Activated CD8-positive, alpha-beta memory T cell treated with anti-CD3 and anti-CD28 coated beads for 24 hours (primary cell): ENCODE data around the gene ANKMY2.
"Not testable (repeated sequence)": the region's sequence is repeated elsewhere in the genome, so short reads cannot be mapped to it uniquely, and the experiment has no call there.

ENCODE experiments used
- DNase-seq: peaks from one replicate; pipeline ENCODE4 v3.0.0-alpha.2; 2020

The ANKMY2 gene

DNA sequence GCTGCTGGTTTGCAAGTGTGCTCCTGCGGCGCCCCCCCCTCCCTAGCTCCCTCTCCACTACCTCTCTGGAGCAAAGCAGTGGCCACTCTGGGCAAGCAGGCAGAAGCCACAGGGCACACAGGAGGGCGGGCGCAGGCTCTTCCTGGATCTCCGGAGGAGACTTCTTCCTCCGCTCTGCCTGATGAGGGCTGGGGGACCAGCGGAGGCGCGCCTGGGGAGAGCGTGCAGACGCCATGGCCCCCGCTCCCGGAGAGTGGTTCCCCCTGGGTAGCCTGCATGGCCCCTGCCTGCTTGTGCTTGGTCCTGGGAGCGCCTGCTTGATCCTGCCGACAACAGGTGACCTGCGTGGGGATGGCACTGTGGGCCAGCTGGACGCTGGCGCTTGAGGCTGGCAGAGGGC lies 29.0 kb downstream of the ANKMY2 start:
- DNase-seq, result no peak

DNA sequence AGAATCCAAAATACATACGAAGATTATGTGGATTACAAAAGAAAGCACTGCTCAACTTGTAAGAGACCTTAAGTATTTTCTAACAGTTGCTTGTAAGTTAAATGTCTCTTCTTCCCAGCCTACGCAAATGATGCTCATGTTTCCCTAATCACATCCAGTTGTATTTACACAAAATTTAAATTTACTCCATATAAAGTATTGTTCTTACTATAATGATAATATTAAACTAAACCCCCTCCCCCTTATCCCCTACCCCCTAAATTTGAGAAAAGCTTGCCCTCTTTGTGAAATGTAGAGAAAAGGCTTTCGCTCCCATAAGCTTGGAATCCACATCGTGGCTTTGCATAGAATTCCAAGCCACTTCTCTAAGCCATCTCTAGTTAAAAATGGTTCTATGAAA lies 29.4 kb downstream of the ANKMY2 start:
- DNase-seq, result no peak

DNA sequence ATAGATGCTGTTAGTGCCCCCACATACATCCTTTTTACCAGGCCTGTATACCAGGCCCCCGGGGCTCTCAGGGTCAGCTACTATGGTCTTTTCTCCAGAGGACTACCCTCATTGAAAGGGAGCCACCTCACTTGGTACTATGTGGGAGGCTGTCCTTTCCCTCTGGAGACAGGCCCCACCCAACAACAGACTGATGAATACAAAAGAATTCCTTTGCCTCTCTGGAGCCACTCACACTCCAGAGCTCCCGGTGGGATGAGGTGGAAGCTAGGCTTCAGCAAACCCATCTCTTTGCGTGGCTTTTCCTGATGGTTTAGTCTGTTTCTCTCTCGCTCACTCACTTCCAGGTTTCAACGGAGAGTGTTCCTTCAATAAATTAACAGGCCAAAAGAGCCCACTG lies 30.3 kb downstream of the ANKMY2 start:
- no peak for DNase-seq

DNA sequence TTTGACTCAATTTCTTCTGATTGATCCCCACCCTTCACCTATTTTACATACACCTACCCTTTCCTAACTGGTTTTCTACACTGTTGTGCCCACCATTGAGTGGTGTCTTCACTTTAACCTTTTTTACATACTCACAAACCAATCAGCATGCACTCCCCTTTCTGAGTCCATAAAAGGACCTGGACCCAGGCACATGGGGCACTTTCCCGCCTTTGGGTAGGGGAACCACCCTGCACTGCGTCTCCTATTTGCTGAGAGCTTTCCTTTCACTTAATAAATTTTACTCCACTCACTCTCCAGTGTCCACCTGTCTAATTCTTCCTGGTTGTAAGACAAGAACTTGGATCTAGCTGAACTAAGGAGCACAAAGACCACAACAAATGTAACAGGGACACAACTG lies 33.8 kb downstream of the ANKMY2 start:
- DNase-seq, result no peak

DNA sequence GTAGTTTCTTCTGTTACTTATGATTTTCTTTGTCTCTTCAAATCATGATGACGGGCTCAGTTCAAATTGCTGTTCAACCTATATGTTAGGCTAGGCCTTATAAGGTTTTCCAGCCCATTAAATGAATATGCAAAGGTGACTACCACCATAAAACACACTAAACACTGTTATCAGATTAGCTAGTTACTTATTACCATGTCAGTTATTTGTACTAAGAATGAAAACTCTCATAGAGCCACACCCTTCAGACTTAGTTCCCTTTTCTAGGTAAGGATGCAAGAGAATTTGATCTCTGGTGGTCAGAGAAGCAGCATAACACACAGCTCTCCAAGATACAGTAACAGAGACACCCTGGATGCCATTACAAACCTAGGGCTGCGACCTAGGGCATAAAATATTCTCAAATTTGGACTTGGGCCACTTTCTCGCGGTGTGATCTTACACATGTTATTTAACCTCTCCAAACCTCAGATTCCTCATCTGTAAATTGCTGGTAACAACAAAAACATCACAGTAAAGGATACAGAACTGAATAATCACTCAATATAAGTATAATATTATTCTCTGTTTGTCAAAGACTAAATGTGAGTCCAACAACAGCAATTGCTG lies 35.6 kb downstream of the ANKMY2 start:
- no peak for DNase-seq

DNA sequence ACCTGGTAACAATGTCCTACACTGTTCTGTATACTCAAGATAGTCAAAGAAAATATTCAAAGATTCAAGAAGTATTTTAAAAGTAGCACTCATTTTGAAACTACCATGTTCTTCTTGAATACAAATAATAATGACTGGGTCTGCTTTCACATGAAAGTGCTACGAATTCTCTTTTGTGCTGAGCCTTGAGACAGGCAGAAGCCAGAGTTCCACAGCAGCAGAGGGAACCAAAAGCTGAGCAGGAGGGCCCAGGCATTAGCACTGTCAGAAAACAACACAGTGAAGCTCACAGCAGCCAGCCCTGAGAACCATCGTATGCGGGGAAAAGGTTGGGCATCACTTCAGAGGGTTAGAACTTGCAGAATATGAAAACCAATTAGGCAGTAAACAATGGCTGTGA lies 38.9 kb downstream of the ANKMY2 start:
- no peak for DNase-seq

DNA sequence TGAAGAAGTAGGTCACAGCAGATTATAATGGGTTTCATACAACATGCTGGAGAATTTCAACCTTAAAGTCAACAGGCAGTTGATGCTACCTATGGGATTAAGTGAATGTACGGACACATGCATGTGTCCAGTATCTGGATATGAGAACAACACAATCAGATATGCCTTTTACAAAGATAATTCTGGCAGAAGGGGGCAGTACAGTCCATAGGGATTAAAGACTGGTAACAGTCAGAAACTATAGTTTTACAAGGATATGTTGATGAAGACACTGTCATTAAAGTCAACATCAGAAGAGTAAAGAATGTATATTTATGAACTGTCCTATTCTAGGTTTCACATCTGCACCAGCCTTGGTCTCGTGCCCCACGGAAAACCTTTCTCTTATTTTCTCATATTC lies 41.5 kb downstream of the ANKMY2 start:
- no peak for DNase-seq

DNA sequence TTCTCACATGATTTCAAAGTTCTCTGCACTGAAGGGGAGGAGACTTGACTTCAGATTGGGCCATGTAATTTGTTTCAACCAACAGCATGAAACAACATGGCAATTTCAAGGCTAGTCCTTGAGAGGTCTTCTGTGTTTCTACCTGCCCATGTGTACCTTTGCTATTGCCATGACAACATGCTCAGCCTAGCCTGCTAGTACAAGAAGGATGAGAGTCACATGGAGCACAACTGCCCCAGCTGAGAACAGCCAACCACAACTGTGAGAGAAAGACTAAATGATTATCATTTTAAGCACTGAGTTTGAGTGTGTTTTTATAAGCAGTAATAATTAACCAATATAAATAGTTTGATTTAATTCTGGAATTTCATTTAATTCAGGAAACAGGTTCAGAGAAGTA lies 41.9 kb downstream of the ANKMY2 start:
- no peak for DNase-seq

DNA sequence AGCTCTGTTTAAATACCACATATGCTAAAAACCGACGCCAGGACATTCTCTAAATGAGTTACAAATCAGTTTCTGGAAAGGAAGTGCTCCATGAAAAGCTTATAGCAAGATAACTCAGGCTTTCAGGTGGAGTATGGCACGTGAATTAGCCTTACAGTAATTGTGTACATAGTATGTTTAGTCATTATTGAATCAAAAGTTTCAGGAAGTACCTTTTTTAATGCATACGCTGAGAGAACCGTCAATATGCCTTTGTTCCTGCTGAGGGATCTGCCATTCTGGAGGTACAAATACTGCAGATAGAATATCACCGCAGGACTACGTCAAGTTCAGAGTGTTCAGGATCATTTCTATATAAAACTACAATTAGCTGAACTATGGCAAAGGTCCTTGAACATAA lies 45.7 kb downstream of the ANKMY2 start:
- no peak for DNase-seq

DNA sequence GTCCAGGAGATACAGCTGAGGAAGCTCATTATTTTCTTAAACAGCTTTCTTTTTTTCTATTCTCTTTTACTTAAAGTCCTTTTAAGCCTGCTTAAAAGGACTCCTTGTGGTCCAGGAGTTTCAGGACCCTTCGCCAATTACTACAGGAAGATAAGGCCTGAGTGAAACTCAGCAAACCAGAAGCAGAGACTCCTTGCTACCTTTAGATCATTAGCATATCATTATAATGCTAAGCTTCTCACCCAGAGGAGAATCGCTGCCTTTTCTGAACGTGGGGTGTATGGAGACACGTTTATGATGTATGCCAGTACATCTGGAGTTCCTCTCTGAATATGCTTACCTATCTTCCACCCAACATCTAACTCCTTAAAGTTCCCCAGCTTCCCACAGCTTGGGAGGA lies 47.5 kb downstream of the ANKMY2 start:
- DNase-seq, result no peak

DNA sequence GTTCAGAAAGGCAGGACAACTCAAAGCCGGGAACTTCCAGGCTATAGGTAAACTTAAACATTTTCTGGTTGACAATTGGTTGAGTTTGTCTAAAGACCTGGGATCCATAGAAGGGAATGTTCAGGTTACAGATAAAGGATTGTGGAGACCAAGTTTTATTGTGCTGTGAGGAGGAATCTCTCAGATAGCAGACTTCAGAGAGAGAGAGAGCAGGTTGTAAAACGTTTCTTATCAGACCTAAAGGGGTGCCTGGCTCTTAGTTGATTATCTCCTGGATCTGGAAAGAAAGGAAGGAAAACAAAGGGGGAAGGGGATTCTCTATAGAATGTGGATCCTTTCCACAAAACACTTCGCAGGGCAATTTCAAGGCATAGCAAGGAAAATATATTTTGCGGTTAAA lies 50.0 kb downstream of the ANKMY2 start:
- DNase-seq, result not testable (repeated sequence)

DNA sequence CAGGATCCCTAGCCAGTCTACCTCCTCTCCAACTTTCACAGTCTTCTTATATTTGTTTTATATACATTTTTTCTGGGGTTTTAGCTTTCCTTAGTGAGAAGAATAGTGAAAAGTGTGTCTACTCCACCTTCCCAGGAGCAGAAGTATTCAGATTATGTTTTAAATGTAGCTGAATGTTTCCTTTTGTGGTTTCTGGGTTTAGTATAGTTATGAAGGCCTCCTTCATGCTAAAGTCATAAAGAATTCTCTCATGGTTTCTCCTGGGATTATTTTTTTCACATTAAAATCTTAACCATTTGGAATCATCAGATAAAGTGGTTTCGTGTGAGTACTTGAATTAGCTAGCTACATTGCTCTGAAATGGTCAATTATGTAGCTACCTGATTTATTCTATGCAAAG lies 50.9 kb downstream of the ANKMY2 start:
- no peak for DNase-seq

DNA sequence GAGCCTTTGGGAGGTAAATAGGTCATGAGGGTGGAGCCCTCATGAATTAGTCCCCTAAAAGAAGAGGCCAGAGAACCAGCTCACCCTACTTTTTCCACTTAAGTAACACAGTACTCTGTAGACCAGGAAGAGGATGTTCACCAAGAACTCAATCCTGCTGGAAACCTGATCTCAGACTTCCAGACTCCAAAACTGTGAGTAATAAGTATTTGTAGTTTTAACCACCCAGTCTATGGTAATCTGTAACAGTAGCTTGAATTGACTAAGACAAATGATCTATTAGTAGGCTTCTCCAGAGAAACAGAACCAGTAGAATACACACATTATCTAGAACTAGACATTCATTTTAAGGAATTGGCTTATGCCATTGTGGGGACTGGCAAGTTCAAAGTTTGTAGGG lies 51.5 kb downstream of the ANKMY2 start:
- DNase-seq, result no peak

DNA sequence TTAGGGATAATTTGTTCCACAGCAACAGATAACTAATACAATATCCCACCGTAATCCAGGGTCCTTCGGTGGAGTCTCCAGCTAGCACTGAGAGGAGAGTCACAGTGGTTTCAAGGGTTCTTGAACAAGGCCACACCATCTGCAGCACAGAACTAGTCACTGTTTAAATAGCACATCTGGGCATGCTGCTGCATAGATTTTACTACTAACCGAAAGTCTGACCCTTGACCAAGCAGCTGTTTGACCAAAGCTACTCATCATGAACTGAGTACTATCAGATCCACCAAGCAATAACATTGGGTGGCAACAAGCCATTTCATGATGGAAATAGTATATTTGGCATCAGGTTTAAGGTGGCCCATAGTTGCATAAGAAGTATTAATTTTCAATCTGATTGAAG lies 53.2 kb downstream of the ANKMY2 start:
- no peak for DNase-seq

DNA sequence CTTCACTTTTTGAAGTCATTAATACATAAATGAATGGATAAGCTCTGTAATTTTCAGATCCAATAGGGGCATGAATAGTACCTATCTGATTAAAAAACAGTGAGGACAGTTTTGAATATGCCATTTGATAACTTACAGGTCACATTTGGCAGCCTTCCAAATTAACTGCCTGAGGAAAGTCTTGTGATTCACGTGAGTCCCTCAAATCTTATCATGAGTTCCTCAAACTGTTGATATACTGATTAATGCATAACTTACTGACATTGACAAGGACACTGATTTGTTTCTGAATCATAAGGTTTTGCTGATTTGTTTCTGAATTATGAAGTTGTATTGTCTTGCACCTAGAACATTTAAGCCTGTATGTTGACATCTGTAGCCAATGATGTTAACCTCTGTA lies 55.1 kb downstream of the ANKMY2 start:
- DNase-seq, result no peak

DNA sequence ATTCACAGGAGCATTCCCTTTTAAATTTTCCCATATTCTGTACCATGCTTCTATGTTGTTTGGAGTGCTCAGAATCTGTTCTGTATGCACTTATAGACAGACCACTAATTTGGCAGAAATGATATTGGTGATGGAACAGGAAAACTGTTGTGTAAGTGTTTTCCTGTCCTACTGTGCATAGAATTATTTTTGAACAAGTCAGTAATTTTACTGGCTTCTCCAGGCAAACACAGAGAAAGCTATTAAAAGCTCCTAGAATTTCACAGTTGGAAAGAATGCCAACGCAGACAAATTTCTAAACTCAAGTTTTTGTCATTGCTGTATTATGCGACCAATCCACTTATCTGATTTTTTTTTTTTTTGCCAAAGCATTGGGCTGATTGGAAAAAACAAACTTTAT lies 55.7 kb downstream of the ANKMY2 start:
- no peak for DNase-seq

DNA sequence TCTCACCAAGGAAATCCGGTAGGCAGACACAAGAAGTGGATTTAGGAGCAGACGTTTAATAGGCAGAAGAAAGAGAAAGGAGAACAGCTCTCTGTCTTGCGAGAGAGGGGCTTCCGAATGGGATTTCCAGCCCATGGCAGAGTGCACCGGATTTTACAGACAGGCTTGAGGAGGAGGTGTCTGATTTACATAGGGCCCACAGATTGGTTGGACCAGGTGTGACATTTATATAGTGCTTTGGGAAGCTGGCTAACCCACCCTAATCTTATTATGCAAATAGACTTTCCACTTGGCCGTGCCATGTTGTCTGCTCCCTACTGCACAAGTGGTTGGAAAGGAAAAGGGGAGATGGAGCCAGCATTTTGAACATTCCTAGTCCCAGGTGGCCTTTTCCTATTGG lies 57.8 kb downstream of the ANKMY2 start:
- DNase-seq, result no peak

DNA sequence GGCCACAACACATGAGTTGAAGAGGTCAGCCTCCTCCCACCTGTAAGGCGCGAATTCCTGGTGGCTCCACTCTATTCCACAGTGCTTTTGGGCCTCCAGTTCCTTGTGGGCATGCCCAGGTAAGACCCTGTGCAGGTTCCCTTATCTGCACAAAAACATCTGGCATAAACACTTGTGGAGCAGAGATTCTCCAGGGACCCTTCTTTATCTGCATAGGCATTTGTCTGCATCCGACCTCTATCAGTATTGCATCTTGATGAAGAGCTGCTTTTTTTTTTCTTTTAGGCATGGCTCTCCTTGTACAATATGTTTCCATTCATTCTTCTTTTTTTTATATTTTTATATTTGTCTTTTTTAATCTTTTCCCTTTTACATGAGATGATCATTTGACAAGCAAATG lies 58.4 kb downstream of the ANKMY2 start:
- DNase-seq, result no peak

DNA sequence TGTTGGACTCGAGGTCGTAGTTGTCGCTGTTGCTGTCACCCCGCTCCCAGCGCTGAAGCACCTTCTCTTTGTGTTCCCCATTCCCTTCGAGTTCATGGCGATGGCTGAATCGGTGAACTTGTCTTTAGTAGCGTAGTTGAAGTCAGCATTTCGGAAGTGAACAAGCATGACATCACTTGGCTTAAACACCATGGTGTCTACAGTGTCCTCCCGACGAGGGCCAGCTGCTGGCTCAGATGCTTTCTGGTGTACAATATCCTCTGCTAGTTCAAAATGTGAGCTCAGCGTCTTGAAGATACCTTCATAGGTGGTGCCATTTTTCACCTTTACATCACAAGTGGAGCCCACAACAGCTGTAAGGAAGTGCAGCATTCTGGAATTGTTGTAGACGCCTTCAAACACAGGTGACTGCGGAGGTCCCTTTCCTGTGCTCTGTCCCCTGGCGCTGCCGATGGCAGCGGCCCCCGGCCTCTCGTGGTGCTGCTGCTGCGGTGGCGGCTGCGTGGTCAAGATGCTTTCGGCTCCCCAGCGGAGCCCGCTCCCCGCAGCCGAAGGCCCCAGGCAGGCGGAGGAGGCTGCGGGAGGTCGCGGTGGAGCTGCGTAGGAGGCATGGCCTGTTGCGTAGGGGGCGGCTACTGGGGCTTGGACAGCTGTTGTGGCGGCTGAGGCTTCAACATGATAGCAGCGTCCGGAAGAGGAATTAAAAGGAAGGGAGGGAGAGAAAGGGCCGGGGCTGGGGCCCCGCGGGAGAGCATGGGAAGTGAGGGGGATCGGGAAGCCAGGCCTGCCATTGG lies 59.3 kb downstream of the ANKMY2 start:
- no peak for DNase-seq

DNA sequence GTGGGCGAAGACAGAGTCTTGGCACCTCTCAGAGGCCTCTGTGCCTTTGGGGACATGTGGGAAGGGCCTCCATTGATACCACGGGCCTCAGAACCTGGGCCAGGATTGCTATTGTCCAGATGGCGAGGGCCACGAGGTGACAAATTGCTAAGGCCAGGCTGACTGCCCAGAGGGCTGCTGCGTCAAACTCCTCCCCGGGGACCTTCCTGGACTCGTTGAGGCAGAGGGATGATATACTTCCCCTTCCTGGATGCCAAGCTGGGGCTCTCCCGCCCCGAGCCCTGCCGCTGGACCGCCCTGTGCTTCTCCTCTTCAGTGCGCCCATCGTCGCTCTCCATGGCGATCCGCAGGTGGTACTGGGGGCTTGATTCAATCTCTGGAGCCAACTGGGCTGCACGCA lies 60.0 kb downstream of the ANKMY2 start:
- no peak for DNase-seq

DNA sequence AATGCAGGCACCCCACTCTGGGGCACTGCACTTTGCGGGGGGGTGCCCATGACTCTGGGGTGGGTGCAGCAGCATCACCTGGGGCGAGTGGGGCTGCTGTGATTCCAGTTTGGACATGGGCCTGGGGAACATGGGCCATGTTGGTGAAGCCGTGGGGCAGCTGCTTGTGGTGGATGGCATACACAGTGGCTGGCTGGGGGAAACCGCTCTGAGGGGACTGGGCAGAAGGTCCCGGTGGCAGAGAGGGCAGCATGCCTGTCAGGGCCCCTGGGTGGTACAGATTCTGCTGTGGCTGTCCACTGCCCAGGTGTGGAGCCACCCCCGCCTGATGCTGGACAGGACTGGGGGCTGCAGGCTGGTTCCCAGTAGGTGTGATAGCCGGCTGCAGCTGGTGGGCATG lies 61.7 kb downstream of the ANKMY2 start:
- no peak for DNase-seq

DNA sequence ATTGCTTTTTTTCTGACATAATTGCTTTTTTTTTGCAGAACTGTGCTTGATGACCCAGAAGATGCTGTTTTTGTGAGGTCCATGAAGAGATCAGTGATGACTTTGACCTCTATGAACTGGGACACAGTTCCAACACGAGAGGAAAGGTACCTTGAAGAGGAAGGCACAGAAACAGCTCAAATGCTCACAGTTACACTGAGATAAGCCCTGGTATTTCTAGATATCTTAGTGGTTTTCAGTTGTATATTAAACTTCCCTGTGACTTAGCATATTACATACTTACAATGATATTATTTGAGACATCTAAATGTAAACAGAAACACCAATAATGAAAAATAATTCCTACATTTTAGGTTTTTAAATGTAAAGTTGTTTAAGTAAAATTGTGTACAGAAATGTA lies 64.3 kb downstream of the ANKMY2 start:
- DNase-seq, result no peak

DNA sequence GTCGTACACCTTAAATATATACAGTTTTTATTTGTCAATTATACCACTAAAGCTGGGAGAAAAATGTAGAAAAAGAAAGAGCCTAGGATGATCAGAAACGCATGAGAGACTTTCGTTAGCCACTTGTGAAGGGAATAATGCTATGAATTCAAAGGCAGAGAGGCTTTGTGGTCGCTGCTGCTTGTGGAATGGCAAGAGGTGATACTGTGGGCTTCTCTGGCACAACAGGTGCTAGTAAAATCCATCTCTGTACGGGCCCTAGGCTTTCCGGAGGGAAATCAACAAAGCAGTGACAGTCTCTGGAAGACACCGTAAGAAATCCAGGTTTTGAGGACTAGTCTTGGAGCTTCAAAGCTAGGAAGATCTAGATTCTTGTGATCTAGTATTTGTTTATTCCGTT lies 66.3 kb downstream of the ANKMY2 start:
- no peak for DNase-seq

DNA sequence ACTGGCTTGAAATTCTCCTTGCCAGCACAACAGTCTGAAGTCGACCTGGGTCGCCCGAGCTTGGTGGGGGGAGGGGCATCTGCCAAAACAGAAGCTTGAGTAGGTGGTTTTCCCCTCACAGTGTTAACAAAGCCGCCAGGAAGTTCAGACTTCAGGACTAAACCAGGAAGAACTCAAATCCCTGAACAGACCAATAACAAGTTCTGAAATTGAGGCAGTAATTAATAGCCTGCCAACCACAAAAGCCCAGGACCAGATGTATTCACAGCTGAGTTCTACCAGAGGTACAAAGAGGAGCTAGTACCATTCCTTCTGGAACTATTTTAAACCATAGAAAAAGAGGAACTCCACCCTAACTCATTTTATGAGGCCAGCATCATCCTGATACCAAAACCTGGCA lies 73.6 kb downstream of the ANKMY2 start:
- no peak for DNase-seq

DNA sequence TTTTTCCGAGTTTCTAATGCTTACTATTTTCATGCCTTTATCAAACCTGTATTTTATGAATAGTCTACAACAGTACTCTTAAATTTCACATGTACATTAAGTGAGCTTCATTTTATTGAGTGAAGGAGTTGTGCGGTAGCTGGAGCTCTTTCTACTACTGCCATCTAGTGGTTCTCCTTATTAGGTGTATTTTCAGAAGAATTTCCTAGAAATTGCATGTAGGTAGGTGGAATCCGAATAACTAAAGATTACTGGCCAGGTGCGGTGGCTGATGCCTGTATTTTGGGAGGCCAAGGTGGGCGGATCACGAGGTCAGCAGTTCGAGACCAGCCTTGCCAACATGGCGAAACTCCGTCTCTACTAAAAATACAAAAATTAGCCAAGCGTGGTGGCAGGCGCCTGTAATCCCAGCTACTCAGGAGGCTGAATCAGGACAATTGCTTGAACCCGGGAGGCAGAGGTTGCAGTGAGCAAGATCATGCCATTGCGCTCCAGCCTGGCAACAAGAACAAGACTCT lies 80.6 kb downstream of the ANKMY2 start:
- DNase-seq, result no peak
